NCI-H2171 (cell line): ENCODE measurements around the gene NAB1.
"Not testable (repeated sequence)": the region's sequence is repeated elsewhere in the genome, so short reads cannot be mapped to it uniquely, and the experiment has no call there.

ENCODE experiments used
- DNase-seq: peaks from one replicate; lab custom pipeline; 2025; lab: John Stamatoyannopoulos, UW

Gene NAB1

DNA sequence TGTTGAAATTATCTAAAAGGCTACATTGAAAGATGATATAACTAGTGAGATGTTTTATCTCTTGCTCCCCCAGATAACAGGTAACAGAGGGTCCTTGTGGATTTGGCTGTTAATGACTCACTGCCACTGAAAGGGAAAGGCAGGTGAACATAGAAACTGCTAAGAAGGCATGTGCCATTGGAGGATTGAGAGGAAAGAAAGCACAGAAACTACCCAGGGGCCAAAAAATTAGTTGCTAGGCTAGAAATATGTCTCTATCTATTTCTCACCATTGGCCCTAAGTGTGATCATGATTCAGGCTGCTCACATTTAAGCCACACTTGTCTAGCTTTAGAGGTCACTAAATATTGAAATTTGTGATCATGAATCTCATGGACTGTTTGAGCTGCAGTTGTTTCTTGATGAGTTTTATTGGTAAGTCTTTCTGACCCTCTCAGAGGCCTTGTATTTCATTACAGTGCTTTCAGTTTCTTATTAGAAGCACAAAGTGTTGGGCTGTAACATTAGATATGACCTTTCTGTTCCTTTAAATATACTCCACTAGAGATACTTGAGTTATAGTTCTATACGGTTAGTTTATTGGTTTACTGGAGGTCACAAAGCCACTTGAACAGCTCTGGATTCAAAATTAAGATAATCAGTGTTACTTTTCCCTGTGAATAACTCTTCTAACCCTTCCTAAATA is 26.2 kb downstream of the NAB1 start:
- DNase-seq: no peak

- no peak for DNase-seq
These were observed 28.4 kb downstream of the NAB1 start for GRCh38 chr2:190677255-190677654.

DNA sequence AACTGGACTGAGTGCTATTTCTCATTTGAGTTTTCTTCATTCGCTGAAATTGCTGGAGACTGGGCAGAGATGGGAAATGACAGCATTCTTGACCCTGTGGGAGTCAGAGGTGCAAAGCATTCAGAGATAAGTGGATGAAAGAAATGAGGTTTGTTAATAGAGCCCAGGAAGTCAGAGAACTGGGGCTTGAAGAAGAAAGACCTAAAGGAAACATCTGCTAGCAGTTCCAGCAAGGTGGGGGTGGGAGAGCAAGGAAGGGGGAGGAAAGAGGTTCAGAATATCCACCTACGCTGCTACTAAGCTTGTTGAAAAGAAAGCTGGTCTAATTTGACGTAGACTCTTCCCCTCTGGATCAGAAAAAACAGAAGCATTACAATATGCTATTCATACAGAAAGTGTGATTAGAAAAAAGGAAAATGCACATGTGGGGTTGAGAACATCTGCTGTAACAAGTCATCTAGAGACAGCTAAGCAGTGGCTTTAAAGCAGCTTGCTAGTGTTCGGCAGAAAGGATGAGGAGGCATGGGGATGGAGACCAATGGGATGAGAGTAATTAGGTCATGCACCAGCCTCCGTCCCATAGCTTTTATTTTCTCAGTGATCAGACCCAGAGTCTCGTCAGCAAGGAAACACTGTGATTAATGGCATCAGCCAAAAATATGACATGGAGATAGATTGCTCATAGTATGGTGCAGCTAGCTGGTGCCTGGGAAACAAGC is 29.7 kb downstream of the NAB1 start:
- no peak for DNase-seq

DNA sequence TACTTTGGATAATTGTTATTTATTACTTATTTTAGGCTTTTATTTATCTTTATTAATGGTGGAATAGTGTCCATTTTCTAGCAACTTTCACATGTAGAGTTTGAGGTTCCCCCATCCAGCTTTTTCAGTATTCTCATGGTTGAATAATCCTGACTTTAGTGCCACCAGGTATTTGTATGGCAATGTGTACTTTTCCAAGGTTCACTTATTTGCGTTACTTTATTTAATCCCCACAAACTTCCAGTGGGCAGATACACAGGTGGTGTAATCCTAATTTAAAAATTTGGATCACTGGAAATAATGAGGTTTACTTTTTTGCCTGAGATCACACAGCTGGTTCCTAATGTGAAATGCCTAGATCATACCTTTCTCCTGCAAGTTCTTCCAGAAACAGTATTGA is 30.5 kb downstream of the NAB1 start:
- DNase-seq: no peak

DNA sequence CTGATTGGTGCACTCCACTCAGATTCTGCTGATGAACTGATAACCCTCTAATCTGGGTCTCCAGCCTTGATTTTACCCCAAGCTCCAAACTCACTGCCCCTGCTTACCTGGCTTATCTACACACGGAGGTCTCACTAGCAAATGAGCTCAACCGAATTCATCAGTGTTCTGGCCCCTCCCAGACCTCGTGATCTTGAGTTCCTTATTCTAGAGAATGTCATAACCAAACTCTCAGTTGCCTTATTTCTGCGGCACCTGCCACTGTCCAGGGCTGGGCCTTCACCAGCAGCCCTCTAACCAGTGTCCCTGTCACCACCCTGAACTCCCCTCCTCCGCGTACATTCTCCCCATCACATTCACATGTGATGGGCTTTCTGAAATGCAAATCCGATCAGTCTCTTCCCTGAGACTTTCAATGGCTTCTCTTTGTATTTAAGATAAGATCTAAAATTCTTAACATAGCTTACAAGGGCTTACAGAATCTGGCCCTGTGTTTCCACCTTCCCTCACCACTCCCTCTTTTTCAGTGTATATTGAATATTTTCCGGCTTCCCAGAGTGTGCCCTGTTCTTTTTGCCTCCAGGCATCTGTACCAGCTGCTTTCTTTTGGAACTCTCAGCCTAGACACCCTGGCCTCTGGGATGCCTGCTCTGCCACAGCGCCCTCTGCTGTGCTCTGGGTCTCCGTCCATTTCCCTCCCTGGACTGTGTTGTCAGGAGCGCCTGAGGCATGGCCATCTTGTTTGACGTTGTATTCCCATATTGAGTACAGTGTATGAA is 31.1 kb downstream of the NAB1 start:
- DNase-seq: no peak

DNA sequence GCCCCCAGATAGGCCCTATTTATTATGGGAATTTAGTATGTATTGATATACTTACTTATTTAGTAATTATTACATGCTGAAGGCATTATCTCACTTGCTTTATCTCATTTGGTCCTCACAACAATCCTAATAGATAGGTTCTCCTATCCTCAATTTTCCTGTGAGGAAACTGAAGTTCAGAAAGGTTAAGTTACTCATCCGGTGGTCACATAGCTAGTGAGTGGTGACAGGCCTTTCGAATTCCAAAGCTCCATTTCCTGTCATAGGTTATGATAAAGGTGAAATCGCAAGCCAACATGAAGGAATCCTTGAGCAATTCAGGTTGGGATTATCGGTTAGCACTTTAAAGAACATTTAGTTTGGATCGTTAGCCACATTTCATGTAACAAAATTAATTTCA is 33.3 kb downstream of the NAB1 start:
- DNase-seq: no peak

- no peak for DNase-seq
These were observed 34.9 kb downstream of the NAB1 start for GRCh38 chr2:190683802-190684201.

GRCh38 chr2:190684931-190685330 is 36.0 kb downstream of the NAB1 start:
- DNase-seq: no peak

DNA sequence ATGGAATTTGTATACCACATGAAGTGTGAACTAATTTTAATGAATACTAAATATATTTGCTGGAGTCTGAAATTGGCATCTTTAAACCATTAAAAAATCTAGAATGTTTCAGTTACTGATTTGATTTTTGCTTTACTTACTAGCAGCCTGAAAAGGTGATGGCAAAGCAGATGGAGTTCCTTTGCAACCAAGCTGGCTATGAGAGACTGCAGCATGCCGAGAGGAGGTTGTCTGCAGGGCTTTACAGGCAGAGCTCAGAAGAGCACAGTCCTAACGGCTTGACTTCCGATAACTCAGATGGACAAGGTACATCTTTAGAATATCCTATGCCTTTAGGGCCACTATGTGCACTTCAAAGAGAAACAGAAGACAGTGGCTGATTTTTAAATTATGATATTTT is 36.5 kb downstream of the NAB1 start:
- no peak for DNase-seq

DNA sequence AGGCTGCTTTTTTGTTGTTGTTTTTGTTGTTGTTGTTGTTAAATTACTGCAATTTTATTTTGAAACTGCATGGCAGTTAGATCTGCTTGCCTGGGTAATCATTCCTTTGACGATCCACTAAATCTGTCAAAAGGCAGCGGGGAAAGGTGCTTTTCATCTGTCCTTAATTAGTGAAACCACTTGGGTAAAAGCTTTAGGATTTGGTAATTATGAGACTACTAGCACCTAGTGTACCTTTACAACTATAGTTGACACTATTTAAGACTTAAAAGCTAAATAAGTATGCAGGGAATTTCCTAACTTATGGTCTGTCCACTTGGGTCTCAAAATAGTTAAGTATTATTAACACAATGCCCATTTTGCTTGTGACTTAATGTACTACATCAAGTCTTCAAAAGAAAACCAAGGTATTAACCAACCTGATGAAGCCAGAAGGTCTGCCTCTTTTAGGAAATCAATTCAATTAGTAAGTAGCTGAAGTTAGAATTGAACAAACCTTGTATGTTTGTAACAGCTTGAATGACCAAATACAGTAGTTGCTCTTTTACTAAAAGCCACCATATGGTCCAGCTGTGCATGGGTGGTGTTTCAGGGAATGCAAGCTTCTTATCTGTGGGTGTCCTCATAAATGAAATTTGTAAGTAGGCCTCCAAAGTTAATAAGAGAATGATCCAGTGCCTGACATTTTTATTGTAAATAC is 44.8 kb downstream of the NAB1 start:
- no peak for DNase-seq

- DNase-seq: no peak
These were observed 45.6 kb downstream of the NAB1 start for GRCh38 chr2:190694479-190694878.

DNA sequence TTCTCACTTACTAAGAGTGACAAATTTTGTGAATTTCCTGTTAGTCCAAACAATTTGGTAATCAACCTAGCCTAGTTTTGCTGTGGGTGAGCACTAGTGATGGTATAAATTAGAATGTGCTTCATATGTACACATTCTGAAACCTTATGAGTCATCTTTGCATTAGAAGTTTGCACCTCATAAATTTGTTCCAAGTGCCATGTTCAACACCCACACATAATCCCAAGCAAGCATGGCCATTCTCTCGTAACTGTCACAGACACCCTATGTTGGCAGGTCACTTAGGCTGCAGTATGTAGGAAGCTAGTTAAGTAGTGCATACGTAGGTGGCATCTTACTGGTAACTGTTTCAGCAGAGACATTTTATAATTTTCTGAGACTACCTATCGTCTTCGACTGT is 46.9 kb downstream of the NAB1 start:
- no peak for DNase-seq

DNA sequence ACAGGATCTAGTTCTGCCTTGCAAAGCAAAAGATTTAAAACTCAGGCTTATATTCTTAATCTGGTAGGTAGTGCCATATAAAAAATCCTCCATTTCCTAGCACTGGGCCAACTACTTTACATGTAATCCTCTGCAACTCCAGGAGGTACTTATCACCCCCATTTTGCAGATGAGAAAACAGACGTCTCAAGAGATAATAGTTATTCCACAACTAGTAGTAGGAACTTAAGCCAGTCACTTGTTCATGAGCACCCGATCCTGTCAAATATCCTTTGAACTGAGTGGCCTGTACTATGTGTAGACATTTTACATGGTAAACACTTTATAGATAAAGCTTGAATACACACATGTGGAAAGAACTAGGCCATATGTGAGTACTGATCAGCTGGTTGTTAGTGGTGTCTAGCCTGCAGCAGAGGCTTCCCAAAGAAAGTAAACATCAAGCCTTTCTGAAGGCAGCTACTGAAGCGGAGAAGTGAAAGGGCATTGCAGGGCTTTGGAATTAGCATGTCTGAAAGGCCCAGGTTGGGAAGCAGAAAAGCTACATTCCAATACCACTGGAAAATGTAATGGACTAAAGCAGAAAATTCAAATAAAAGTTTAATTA is 48.0 kb downstream of the NAB1 start:
- no peak for DNase-seq

DNA sequence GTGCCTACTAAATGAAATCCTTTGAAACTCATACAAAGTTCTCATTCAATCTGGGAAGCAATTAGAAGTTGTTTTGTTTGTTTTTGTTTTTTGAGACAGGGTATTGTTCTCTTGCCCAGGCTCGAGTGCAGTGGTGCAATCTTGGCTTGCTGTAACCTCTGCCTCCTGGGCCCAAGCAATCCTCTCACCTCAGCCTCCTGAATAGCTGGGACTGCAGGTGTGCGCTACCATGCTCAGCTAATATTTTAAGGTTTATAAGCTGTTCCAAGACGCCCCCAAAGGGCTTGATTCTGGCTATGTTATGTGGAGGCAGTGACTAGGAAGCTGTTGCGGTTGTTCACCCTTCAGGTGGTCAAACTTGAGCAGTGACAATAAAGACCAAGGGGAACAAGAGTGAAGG is 48.5 kb downstream of the NAB1 start:
- DNase-seq: no peak

DNA sequence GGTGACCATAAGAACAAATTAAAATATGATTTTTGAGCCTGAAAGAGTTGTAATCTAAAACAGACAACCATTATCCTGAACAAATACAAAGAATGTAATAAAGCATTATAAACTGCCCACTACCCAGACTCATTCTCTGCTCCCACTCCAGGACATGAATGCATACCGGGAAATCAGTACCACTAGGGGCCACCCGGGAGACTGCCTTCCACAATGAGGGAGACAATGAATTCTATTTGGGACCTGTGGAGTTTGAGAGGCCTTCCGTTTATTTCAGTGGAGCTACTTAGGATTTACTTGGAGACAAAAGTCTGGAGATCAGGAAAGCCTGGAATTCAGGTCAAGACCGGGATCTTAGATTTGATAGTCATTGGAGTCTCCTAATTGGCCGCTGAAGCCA is 50.0 kb downstream of the NAB1 start:
- DNase-seq: no peak

GRCh38 chr2:190701586-190701985 is 52.7 kb downstream of the NAB1 start:
- DNase-seq: no peak

DNA sequence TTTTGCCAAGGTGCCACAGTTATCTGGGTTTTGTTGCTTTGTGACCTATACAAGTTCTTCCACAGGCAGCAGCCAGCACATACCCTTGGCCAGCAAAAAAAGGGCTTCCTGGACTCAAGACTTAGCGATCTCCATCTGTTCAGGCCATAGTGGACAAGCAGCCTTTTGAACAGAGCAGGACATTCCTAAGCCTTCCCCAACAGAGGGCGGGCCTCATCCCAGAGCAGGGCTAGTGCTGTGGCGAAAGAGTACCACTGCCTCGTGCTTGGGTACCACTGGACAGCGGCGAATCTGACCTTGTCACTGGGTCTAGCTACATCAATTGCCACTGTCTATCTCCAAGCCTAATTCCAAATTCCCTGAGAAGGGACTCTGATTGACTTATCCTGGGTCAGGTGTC is 56.4 kb downstream of the NAB1 start:
- no peak for DNase-seq

GRCh38 chr2:190707726-190708125 is 58.8 kb downstream of the NAB1 start:
- DNase-seq: no peak

- not testable (repeated sequence) for DNase-seq
These were observed 59.8 kb downstream of the NAB1 start for GRCh38 chr2:190708650-190709049.

DNA sequence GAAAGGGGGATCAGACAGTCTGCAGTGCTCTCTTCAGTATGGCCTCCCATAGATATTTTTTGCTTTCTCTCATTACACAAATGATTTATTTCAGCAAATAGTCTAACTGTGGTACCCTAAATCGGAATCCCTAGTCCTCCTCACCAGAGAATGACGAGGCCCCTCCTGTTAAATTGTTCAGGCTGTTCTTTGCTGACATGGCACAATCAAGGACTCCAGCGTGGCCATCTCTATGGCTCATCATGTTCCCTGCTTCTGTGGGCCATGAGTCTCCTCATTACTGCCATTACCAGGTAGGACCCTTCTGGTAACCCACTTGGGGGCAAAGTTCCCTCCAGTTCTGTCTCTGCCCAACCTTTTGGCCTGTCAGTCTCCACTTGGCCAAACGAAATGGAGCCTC is 62.2 kb downstream of the NAB1 start:
- DNase-seq: no peak

DNA sequence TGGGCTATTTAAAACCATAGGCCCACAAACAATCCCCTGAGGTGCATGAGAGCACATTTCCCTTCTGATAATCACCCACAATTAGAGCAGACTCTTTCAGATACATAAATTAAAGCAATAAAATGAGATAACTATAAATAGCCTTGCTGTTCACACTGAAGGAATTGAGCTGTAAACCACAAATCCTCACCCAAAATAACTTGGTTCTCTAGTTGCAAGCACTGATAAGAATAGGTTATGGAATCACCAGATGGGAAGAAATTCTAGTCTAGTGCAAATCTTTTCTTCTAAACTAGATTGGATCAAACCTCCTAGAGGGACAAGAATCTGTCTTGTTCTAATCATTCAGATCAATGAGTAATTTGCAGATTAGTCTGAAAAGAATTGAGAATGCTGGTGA is 64.6 kb downstream of the NAB1 start:
- no peak for DNase-seq

GRCh38 chr2:190714958-190715357 is 66.1 kb downstream of the NAB1 start:
- DNase-seq: no peak
